Measurements from ENCODE around the gene SLC35G6. TPM values are rescaled to one million over a fixed set of nuclear protein-coding genes. Genes with fewer than 3 reads are reported as not detected.

Gene SLC35G6
- total and polyA plus RNA-seq, 2 of the 13 experiments (the other 11 are each of a cell fraction or from before 2014, with no cell fraction given) = 0.07 TPM; not detected in 1

DNA sequence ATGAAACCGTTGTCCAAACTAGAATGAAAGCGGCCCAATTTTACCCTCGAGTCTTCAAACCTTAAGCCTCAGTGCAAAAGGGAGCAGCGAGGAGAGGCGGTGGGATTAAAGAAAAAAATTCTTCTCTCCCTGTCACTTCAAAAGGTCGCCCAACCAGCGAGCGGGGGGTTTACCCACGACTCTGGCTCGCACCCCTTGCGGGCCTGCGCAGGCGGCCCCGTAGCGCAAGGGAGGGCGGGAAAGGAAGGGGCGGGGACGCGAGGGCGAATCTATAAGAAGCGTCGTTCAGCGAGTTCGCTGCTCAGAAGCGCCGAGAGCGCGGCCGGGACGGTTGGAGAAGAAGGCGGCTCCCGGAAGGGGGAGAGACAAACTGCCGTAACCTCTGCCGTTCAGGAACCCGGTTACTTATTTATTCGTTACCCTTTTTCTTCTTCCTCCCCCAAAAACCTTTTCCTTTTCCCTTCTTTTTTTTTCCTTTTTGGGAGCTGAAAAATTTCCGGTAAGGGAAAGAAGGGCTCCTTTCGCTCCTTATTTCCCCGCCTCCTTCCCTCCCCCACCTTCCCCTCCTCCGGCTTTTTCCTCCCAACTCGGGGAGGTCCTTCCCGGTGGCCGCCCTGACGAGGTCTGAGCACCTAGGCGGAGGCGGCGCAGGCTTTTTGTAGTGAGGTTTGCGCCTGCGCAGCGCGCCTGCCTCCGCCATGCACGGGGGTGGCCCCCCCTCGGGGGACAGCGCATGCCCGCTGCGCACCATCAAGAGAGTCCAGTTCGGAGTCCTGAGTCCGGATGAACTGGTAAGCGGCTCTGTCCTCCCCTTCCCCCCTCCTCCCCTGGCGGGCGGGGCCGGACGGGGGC is 3.0 kb downstream of the SLC35G6 start, which contains the start of gene POLR2A (continued):
- TF ChIP-seq, protein P1, sequence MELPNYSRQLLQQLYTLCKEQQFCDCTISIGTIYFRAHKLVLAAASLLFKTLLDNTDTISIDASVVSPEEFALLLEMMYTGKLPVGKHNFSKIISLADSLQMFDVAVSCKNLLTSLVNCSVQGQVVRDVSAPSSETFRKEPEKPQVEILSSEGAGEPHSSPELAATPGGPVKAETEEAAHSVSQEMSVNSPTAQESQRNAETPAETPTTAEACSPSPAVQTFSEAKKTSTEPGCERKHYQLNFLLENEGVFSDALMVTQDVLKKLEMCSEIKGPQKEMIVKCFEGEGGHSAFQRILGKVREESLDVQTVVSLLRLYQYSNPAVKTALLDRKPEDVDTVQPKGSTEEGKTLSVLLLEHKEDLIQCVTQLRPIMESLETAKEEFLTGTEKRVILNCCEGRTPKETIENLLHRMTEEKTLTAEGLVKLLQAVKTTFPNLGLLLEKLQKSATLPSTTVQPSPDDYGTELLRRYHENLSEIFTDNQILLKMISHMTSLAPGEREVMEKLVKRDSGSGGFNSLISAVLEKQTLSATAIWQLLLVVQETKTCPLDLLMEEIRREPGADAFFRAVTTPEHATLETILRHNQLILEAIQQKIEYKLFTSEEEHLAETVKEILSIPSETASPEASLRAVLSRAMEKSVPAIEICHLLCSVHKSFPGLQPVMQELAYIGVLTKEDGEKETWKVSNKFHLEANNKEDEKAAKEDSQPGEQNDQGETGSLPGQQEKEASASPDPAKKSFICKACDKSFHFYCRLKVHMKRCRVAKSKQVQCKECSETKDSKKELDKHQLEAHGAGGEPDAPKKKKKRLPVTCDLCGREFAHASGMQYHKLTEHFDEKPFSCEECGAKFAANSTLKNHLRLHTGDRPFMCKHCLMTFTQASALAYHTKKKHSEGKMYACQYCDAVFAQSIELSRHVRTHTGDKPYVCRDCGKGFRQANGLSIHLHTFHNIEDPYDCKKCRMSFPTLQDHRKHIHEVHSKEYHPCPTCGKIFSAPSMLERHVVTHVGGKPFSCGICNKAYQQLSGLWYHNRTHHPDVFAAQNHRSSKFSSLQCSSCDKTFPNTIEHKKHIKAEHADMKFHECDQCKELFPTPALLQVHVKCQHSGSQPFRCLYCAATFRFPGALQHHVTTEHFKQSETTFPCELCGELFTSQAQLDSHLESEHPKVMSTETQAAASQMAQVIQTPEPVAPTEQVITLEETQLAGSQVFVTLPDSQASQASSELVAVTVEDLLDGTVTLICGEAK (IDR thresholded peaks at IDR 0.05) = no peak
- TF ChIP-seq, protein P1 (CRISPR knock-in tag; IDR thresholded peaks at IDR 0.05) = no peak
- TF ChIP-seq ZNF761 (CRISPR knock-in tag; conservative IDR thresholded peaks at IDR 0.05) = peak; percentile 90
- peak; percentile 63; the same call in 1 of the 2 replicates for TF ChIP-seq NR2F2 (IDR thresholded peaks at IDR 0.05; ENCODE audit: borderline replicate concordance, low read depth)
- peak; percentile 29; the same call in 1 of the 2 replicates for TF ChIP-seq GABPA (IDR thresholded peaks at IDR 0.05; ENCODE audit: low read depth, low read length)
- TF ChIP-seq GABPA (CRISPR knock-in tag; IDR thresholded peaks at IDR 0.05; ENCODE audit: low read depth) = peak; percentile 58
- TF ChIP-seq ZNF12 (CRISPR knock-in tag; IDR thresholded peaks at IDR 0.05) = peak; percentile 84
- TF ChIP-seq ZNF850 (CRISPR knock-in tag; conservative IDR thresholded peaks at IDR 0.05) = 0 out of 2 replicates have a peak, but pooled peaks have one; percentile 24
- peak; percentile 86 for TF ChIP-seq ZNF160 (CRISPR knock-in tag; IDR thresholded peaks at IDR 0.05)
- peak; percentile 71 for TF ChIP-seq MYC (CRISPR knock-in tag; IDR thresholded peaks at IDR 0.05; ENCODE audit: borderline replicate concordance)
- peak; percentile 58; the same call in 1 of the 2 replicates for TF ChIP-seq HOXA9 (CRISPR knock-in tag; IDR thresholded peaks at IDR 0.05; ENCODE audit: borderline replicate concordance)
- 0 out of 2 replicates have a peak, but pooled peaks have one; percentile 15 for TF ChIP-seq JUND (CRISPR knock-in tag; IDR thresholded peaks at IDR 0.05)
- 0 out of 2 replicates have a peak, but pooled peaks have one; percentile 77 for TF ChIP-seq ZNF383 (CRISPR knock-in tag; IDR thresholded peaks at IDR 0.05; ENCODE audit: borderline replicate concordance)
- TF ChIP-seq, protein P2, sequence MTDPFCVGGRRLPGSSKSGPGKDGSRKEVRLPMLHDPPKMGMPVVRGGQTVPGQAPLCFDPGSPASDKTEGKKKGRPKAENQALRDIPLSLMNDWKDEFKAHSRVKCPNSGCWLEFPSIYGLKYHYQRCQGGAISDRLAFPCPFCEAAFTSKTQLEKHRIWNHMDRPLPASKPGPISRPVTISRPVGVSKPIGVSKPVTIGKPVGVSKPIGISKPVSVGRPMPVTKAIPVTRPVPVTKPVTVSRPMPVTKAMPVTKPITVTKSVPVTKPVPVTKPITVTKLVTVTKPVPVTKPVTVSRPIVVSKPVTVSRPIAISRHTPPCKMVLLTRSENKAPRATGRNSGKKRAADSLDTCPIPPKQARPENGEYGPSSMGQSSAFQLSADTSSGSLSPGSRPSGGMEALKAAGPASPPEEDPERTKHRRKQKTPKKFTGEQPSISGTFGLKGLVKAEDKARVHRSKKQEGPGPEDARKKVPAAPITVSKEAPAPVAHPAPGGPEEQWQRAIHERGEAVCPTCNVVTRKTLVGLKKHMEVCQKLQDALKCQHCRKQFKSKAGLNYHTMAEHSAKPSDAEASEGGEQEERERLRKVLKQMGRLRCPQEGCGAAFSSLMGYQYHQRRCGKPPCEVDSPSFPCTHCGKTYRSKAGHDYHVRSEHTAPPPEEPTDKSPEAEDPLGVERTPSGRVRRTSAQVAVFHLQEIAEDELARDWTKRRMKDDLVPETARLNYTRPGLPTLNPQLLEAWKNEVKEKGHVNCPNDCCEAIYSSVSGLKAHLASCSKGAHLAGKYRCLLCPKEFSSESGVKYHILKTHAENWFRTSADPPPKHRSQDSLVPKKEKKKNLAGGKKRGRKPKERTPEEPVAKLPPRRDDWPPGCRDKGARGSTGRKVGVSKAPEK (CRISPR knock-in tag; IDR thresholded peaks at IDR 0.05; ENCODE audit: borderline replicate concordance) = no peak
- TF ChIP-seq, protein P3, sequence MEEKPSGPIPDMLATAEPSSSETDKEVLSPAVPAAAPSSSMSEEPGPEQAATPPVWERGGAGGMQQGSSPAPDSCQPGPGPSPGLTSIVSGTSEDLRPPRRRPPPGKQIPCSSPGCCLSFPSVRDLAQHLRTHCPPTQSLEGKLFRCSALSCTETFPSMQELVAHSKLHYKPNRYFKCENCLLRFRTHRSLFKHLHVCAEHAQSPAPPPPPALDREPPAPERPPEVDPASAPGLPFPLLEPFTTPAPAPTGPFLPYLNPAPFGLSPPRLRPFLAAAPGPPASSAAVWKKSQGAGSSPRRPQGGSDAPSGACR (CRISPR knock-in tag; IDR thresholded peaks at IDR 0.05) = peak; percentile 59; the same call in 1 of the 2 replicates
- TF ChIP-seq RARA (CRISPR knock-in tag; IDR thresholded peaks at IDR 0.05) = peak; percentile 60
- TF ChIP-seq ZBTB38 (CRISPR knock-in tag; IDR thresholded peaks at IDR 0.05) = peak; percentile 49; the same call in 1 of the 2 replicates

Data from HepG2 (cell line).